Type B pancreatic cell (in vitro differentiated cells): ENCODE data around the gene FAN1. TPM values are rescaled to one million over a fixed set of nuclear protein-coding genes. Genes with fewer than 3 reads are reported as not detected.

Source experiments
- DNase-seq: peaks from one replicate; pipeline ENCODE4 v3.0.0; 2021; ENCODE audit warnings: mixed read lengths; ENCODE audit not compliant: unreplicated experiment; ENCODE audit errors: extremely low spot score
- H3K27ac Mint-ChIP-seq: 2 replicates; pipeline ENCODE4 v1.8.0; 2021; ENCODE audit warnings: mild to moderate bottlenecking, mixed read lengths
- H3K27me3 Mint-ChIP-seq: 2 replicates; pipeline ENCODE4 v1.8.0; 2021; ENCODE audit warnings: mixed read lengths
- H3K36me3 Mint-ChIP-seq: 2 replicates; pipeline ENCODE4 v1.8.0; 2021; ENCODE audit warnings: mixed read lengths
- H3K4me1 Mint-ChIP-seq: one replicate; pipeline ENCODE4 v1.8.0; 2021; ENCODE audit warnings: mixed read lengths; ENCODE audit not compliant: unreplicated experiment
- H3K4me3 Mint-ChIP-seq: 2 replicates; pipeline ENCODE4 v1.8.0; 2021; ENCODE audit warnings: mild to moderate bottlenecking, mixed read lengths
- H3K9me3 Mint-ChIP-seq: 2 replicates; pipeline ENCODE4 v1.8.0; 2021; ENCODE audit warnings: mixed read lengths
- CTCF ChIP-seq: fragments of 200-600 bp; sonication (generic); conservative IDR thresholded peaks from 2 replicates; pipeline ENCODE4 v1.5.0; 2021; ENCODE audit warnings: antibody characterized with exemption, mild to moderate bottlenecking
- total RNA-seq: library from RNA; stranded (reverse); gene quantifications from 2 replicates; pipeline ENCODE4 v1.2.1, GENCODE V29; 2021; ENCODE audit warnings: low replicate concordance

The FAN1 gene
- total RNA-seq, 1 donor from 2014 or later: 29.5 TPM

- no peaks in the 10 kb centered on the region for H3K9me3 Mint-ChIP-seq
- no peaks in the 10 kb centered on the region for H3K4me1 Mint-ChIP-seq
Measured at GRCh38 chr15:30958219-30958618, 54.5 kb downstream of the FAN1 start.

DNA sequence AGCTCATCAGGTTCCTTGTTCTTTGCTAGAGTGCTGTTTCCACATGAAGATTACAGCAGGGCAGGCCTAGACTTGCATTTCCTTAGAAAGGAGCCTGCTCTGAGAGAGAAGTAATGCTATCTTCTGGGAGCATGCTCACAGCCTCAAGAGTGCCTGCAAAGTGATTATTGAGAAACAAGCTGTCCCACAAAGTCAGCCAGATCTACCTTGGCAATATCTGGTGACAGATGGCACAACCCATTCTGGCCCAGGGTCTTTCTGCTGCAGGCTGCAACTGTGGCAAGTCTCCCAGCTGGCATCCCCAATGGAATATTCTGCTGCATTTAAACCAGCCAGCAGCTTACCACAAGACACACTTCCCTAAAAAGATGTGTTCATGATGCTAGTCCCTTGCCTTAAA, 58.4 kb downstream of the FAN1 start:
- Mint-ChIP-seq H3K4me3 (no peak overlapping the region), H3K36me3 (peaks cover 40% of the 10 kb centered on the region), H3K9me3 (no peaks in the 10 kb centered on the region), H3K27ac (no peak overlapping the region), H3K4me1 (no peaks in the 10 kb centered on the region), H3K27me3 (no peaks in the 10 kb centered on the region)
- TF ChIP-seq CTCF: no peak
- no peak for DNase-seq

More at GRCh38 chr15:30958219-30958618, 54.5 kb downstream of the FAN1 start:
- Mint-ChIP-seq H3K27ac (no peak overlapping the region), H3K36me3 (peaks cover 52% of the 10 kb centered on the region), H3K4me3 (no peak overlapping the region), H3K27me3 (no peaks in the 10 kb centered on the region)
- DNase-seq: no peak
- TF ChIP-seq CTCF: no peak

GRCh38 chr15:30962659-30963058, 58.9 kb downstream of the FAN1 start:
- no peak for DNase-seq
- H3K36me3 Mint-ChIP-seq: peaks cover 36% of the 10 kb centered on the region
- H3K4me1 Mint-ChIP-seq: no peaks in the 10 kb centered on the region
- H3K27me3 Mint-ChIP-seq: no peaks in the 10 kb centered on the region
- TF ChIP-seq CTCF: no peak
- no peaks in the 10 kb centered on the region for H3K9me3 Mint-ChIP-seq
- no peak overlapping the region for H3K27ac Mint-ChIP-seq
- H3K4me3 Mint-ChIP-seq: no peak overlapping the region

- Mint-ChIP-seq H3K36me3 (peaks cover 29% of the 10 kb centered on the region), H3K4me1 (no peaks in the 10 kb centered on the region), H3K27ac (no peak overlapping the region), H3K27me3 (no peaks in the 10 kb centered on the region), H3K4me3 (no peak overlapping the region), H3K9me3 (no peaks in the 10 kb centered on the region)
- DNase-seq: no peak
- no peak for TF ChIP-seq CTCF
Measured at GRCh38 chr15:30963681-30964080, 60.0 kb downstream of the FAN1 start.

DNA sequence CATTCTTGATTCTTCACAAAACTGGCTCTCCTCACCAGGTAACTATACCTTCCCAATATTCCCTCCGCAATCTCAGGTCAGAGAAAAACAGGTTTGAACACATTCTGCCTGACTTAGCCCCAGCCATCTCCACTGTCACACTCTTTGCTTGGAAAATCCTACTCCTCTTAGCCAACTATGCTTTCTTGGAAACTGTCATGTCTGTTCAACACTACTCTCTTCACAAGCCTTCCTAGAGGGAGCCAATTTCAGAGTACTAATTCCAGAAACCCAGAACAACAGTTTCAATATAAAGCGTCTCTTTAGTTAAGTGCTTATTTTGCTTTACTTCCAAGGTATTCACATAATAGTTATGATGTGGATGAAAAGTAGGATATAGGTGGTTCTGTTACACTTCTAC, 66.0 kb downstream of the FAN1 start:
- no peaks in the 10 kb centered on the region for H3K27me3 Mint-ChIP-seq
- H3K4me3 Mint-ChIP-seq: no peak overlapping the region
- H3K4me1 Mint-ChIP-seq: no peaks in the 10 kb centered on the region
- TF ChIP-seq CTCF: no peak
- no peak for DNase-seq
- no peak overlapping the region for H3K27ac Mint-ChIP-seq
- peaks cover 21% of the 10 kb centered on the region for H3K36me3 Mint-ChIP-seq
- H3K9me3 Mint-ChIP-seq: no peaks in the 10 kb centered on the region

- DNase-seq: no peak
- Mint-ChIP-seq H3K4me1 (no peaks in the 10 kb centered on the region), H3K9me3 (no peaks in the 10 kb centered on the region), H3K36me3 (peaks cover 18% of the 10 kb centered on the region), H3K4me3 (no peak overlapping the region), H3K27ac (no peak overlapping the region), H3K27me3 (no peaks in the 10 kb centered on the region)
- TF ChIP-seq CTCF: no peak
Measured at GRCh38 chr15:30973379-30973778, 69.7 kb downstream of the FAN1 start.
